ENCODE results near the gene TAL2.

GRCh38 chr9:105708405-105708804 is 46.1 kb downstream of the TAL2 start:
- TF ChIP-seq BMI1 (IDR thresholded peaks at IDR 0.05; ENCODE audit: low read length) (no peak), SIN3A (IDR thresholded peaks at IDR 0.05; ENCODE audit: borderline replicate concordance in 2 of 2, control insufficient read depth in 1 of 2, low read depth in 2 of 2, low read length in 2 of 2) (no peak), ZZZ3 (IDR thresholded peaks at IDR 0.05) (no peak), ZNF175 (CRISPR knock-in tag; IDR thresholded peaks at IDR 0.05; ENCODE audit: low read depth) (no peak), CTCF (IDR thresholded peaks at IDR 0.05 in 2 of 3, conservative IDR thresholded peaks at IDR 0.05 in 1 of 3; ENCODE audit: insufficient read depth in 2 of 3, low read depth in 1 of 3, low read length in 3 of 3) (no peak), POLR2A (conservative IDR thresholded peaks at IDR 0.05) (no peak), SP1 (CRISPR knock-in tag; IDR thresholded peaks at IDR 0.05) (no peak)

Measured in K562 (cell line).